Measurements from ENCODE around the gene STRA8.

The STRA8 gene

DNA sequence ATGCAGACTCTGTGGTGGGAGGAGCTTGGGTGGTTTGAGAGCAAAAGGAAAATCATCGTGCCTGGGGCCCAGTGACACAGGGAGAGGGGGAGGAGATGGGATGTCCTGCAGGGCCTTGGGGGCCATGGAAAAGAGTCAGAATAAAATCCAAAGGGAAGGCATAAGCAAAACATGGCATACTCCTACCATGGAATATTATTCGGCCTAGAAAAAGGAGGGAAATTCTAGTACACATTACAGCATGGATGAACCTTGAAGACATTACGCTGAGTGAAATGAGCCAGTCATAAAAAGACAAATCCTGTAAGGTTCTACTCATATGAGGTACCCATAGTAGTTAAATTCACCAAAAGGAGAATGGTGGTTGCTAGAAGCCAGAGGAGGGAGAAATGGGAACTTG, 38.7 kb downstream of the STRA8 start:
- TF ChIP-seq, protein P1, sequence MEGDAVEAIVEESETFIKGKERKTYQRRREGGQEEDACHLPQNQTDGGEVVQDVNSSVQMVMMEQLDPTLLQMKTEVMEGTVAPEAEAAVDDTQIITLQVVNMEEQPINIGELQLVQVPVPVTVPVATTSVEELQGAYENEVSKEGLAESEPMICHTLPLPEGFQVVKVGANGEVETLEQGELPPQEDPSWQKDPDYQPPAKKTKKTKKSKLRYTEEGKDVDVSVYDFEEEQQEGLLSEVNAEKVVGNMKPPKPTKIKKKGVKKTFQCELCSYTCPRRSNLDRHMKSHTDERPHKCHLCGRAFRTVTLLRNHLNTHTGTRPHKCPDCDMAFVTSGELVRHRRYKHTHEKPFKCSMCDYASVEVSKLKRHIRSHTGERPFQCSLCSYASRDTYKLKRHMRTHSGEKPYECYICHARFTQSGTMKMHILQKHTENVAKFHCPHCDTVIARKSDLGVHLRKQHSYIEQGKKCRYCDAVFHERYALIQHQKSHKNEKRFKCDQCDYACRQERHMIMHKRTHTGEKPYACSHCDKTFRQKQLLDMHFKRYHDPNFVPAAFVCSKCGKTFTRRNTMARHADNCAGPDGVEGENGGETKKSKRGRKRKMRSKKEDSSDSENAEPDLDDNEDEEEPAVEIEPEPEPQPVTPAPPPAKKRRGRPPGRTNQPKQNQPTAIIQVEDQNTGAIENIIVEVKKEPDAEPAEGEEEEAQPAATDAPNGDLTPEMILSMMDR (IDR thresholded peaks at IDR 0.05; ENCODE audit: insufficient read depth, low read length, poor library complexity, severe bottlenecking), result no peak
- DNase-seq (ENCODE audit: extremely low read depth, insufficient read length), result no peak
- Histone ChIP-seq H3K27me3 (replicated peaks; ENCODE audit: control insufficient read depth, insufficient read depth, low read length) (no peaks in the 10 kb centered on the region), H3K4me3 (replicated peaks; ENCODE audit: low read depth, low read length) (no peak overlapping the region), H3K36me3 (ENCODE audit: control insufficient read depth, insufficient read depth, low read length) (no peaks in the 10 kb centered on the region)

DNA sequence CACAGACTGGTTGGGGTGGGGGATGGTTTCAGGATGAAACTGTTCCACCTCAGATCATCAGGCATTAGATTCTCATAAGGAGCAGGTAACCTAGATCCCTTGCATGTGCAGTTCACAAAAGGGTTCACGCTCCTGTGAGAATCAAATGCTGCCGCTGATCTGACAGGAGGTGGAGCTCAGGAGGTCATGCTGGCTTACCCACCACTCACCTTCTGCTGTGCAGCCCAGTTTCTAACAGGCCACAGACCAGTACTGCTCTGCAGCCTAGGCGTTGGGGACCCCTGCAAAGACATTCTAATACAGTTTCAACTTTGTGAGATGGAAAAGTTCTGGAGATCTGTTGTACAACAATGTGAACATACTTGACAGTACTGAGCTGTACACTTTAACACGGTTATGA, 39.9 kb downstream of the STRA8 start:
- Histone ChIP-seq H3K4me3 (replicated peaks; ENCODE audit: low read depth, low read length) (no peak overlapping the region), H3K27me3 (replicated peaks; ENCODE audit: control insufficient read depth, insufficient read depth, low read length) (no peaks in the 10 kb centered on the region), H3K36me3 (ENCODE audit: control insufficient read depth, insufficient read depth, low read length) (no peaks in the 10 kb centered on the region)
- DNase-seq (ENCODE audit: extremely low read depth, insufficient read length), result no peak
- TF ChIP-seq, protein P1 (IDR thresholded peaks at IDR 0.05; ENCODE audit: insufficient read depth, low read length, poor library complexity, severe bottlenecking), result no peak

DNA sequence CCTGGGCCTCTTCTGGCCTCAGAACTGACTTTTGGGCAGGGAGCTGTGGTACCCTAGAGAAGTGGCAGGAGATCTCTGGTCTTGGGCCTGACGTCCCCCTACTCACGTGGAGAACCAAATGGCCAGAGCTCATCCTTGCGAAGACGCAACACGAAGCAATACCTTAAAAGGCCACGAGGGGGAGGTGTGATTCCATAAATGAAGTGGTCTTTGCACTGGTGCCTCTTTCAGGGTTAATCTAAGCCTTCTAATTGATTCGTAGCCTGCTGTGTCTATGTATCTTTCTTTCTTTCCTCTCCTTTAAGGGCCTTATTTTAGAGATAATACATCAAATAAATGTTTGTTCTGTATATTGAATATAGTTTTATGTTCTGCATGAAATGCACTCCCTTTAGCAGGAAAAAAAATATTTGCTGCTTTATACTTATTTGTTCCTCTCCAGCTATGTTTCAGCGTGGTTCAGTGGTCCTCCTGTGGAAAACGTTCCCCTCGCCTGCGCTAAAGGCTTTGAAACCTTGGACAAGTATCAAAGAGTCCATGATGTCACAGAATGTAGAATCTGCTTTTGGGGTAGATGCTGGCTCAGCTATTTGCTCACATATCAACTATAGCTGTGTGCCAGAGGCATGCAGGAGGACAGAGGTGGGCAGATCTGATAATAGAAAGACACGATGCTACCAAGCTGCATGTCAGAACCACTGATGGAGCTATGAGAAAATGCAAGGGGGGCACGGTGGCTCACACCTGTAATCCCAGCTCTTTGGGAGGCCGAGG, 41.0 kb downstream of the STRA8 start:
- TF ChIP-seq, protein P1 (IDR thresholded peaks at IDR 0.05; ENCODE audit: insufficient read depth, low read length, poor library complexity, severe bottlenecking), result peak; percentile 71
- DNase-seq (ENCODE audit: extremely low read depth, insufficient read length), result peak; percentile 29
- no peaks in the 10 kb centered on the region for H3K36me3 ChIP-seq (ENCODE audit: control insufficient read depth, insufficient read depth, low read length)
- no peaks in the 10 kb centered on the region for H3K27me3 ChIP-seq (replicated peaks; ENCODE audit: control insufficient read depth, insufficient read depth, low read length)
- no peak overlapping the region for H3K4me3 ChIP-seq (replicated peaks; ENCODE audit: low read depth, low read length)

DNA sequence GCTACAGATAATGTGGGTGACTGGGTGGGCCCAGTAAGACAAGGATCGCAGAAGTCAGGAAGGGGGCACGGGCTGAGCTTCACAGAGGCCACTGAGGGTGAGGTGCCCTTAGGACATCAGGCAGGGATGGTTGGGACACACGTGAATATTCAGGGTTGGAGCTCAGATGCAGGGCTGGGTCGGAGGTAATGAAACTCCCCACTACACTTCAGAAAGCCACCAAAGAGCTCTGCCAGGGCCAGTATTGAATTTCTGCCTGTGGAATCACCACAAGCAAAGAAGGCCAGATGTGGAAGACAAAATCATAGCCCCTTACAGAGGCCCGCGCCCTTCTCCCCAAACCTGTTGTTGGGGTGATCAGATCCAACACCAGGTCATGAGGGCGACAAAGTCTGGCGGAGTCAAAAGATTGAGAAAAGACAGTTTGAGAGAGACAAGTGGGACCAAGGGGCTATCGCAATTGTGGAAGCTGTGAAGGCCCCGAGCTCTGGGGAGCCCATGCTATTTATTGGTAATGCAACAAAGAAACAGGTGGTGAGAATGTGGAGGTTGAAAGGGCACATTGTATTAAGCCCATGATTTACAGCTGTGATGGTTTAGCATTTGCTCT, 42.4 kb downstream of the STRA8 start:
- Histone ChIP-seq H3K36me3 (ENCODE audit: control insufficient read depth, insufficient read depth, low read length) (no peaks in the 10 kb centered on the region), H3K27me3 (replicated peaks; ENCODE audit: control insufficient read depth, insufficient read depth, low read length) (no peaks in the 10 kb centered on the region), H3K4me3 (replicated peaks; ENCODE audit: low read depth, low read length) (no peak overlapping the region)
- DNase-seq (ENCODE audit: extremely low read depth, insufficient read length), result no peak
- TF ChIP-seq, protein P1 (IDR thresholded peaks at IDR 0.05; ENCODE audit: insufficient read depth, low read length, poor library complexity, severe bottlenecking), result no peak

DNA sequence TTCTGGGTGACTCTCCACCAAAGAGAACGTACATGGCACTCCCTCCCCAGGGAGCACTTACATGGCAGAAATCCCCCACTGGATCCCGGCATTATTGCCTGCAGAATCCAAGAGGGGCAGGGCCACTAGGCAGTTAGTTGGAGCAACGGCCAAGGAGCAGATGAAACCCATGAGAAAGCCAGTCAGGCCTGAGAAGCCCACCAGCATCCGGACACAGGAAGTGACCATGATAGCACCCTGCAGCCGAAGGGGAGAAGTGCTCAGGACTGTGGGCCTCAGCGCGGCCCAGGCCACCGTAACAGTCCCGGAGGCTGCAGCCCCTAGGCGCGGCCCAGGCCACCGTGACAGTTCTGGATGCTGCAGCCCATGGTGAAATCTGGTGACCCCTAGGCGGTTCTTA, 43.5 kb downstream of the STRA8 start:
- no peaks in the 10 kb centered on the region for H3K36me3 ChIP-seq (ENCODE audit: control insufficient read depth, insufficient read depth, low read length)
- TF ChIP-seq, protein P1 (IDR thresholded peaks at IDR 0.05; ENCODE audit: insufficient read depth, low read length, poor library complexity, severe bottlenecking), result no peak
- no peak for DNase-seq (ENCODE audit: extremely low read depth, insufficient read length)

More for the DNA sequence above, 43.5 kb downstream of the STRA8 start:
- no peaks in the 10 kb centered on the region for H3K27me3 ChIP-seq (replicated peaks; ENCODE audit: control insufficient read depth, insufficient read depth, low read length)
- no peak overlapping the region for H3K4me3 ChIP-seq (replicated peaks; ENCODE audit: low read depth, low read length)

Data from GM06990 (cell line).